Trophoblast cell (in vitro differentiated cells and primary cell): ENCODE results near the gene EHD3.

Experiments
- DNase-seq, 2 donors: peaks; one replicate each; pipeline ENCODE4 v3.0.0-alpha.2; 2016
- H2AFZ ChIP-seq: 2 replicates; pipeline ENCODE4 v1.6.1; 2013; ENCODE audit warnings: low read length, moderate library complexity, mild to moderate bottlenecking; ENCODE audit not compliant: insufficient read depth, poor library complexity
- H2AK5ac ChIP-seq: 2 replicates; pipeline ENCODE4 v1.6.1; 2013; ENCODE audit warnings: mild to moderate bottlenecking, low read length
- H2BK120ac ChIP-seq: 2 replicates; pipeline ENCODE4 v1.6.1; 2013; ENCODE audit warnings: low read length, mild to moderate bottlenecking, moderate library complexity; ENCODE audit not compliant: insufficient read depth, poor library complexity
- H2BK12ac ChIP-seq: 2 replicates; pipeline ENCODE4 v1.6.1; 2013; ENCODE audit warnings: mild to moderate bottlenecking, low read length, moderate library complexity
- H2BK5ac ChIP-seq: 2 replicates; pipeline ENCODE4 v1.6.1; 2013; ENCODE audit warnings: low read length, low read depth, moderate library complexity, mild to moderate bottlenecking; ENCODE audit not compliant: poor library complexity
- H3K14ac ChIP-seq: 2 replicates; pipeline ENCODE4 v1.6.1; 2013; ENCODE audit warnings: mild to moderate bottlenecking, low read length
- H3K18ac ChIP-seq: 2 replicates; pipeline ENCODE4 v1.6.1; 2013; ENCODE audit warnings: mild to moderate bottlenecking, low read length
- H3K23ac ChIP-seq: 2 replicates; pipeline ENCODE4 v1.6.1; 2013; ENCODE audit warnings: low read length
- H3K27ac ChIP-seq: 2 replicates; pipeline ENCODE4 v1.5.1; 2013; ENCODE audit warnings: low read depth, mild to moderate bottlenecking, inconsistent platforms, low read length, moderate library complexity
- H3K27me3 ChIP-seq: 2 replicates; pipeline ENCODE4 v1.6.1; 2013; ENCODE audit warnings: inconsistent platforms, mild to moderate bottlenecking, low read length, moderate library complexity; ENCODE audit not compliant: insufficient read depth
- H3K36me3 ChIP-seq, 2 experiments: 1 replicate in 1 of 2; 2 replicates in 1 of 2; pipeline ENCODE4 v1.6.1; 2013; ENCODE audit warnings: low read length in 2 of 2, mild to moderate bottlenecking in 2 of 2, moderate library complexity in 1 of 2; ENCODE audit not compliant: insufficient read depth in 2 of 2, control insufficient read depth in 1 of 2
- H3K4ac ChIP-seq: 2 replicates; pipeline ENCODE4 v1.6.1; 2013; ENCODE audit warnings: low read depth, mild to moderate bottlenecking, low read length, moderate library complexity
- H3K4me1 ChIP-seq, 2 experiments: 1 replicate in 1 of 2; 2 replicates in 1 of 2; pipeline ENCODE4 v1.6.1; 2013; ENCODE audit warnings: low read length in 2 of 2, mild to moderate bottlenecking in 2 of 2, moderate library complexity in 1 of 2; ENCODE audit not compliant: insufficient read depth in 2 of 2, control insufficient read depth in 1 of 2
- H3K4me2 ChIP-seq: 2 replicates; pipeline ENCODE4 v1.6.1; 2013; ENCODE audit warnings: inconsistent platforms, mild to moderate bottlenecking, low read length, moderate library complexity
- H3K4me3 ChIP-seq: 2 replicates; pipeline ENCODE4 v1.5.1; 2013; ENCODE audit warnings: mild to moderate bottlenecking, low read depth, low read length, inconsistent platforms
- H3K79me1 ChIP-seq: one replicate; pipeline ENCODE4 v1.6.1; 2013; ENCODE audit warnings: low read length
- H3K79me2 ChIP-seq: 2 replicates; pipeline ENCODE4 v1.6.1; 2013; ENCODE audit warnings: low read length, mild to moderate bottlenecking; ENCODE audit not compliant: control insufficient read depth, insufficient read depth, poor library complexity
- H3K9ac ChIP-seq: 2 replicates; pipeline ENCODE4 v1.6.1; 2013; ENCODE audit warnings: mild to moderate bottlenecking, low read length
- H3K9me3 ChIP-seq: 2 replicates; pipeline ENCODE4 v1.6.1; 2013; ENCODE audit warnings: low read depth, mild to moderate bottlenecking, control low read depth, inconsistent platforms, low read length; ENCODE audit not compliant: insufficient read depth
- H4K12ac ChIP-seq: 2 replicates; pipeline ENCODE4 v1.6.1; 2013; ENCODE audit warnings: low read depth, mild to moderate bottlenecking, low read length, moderate library complexity
- H4K8ac ChIP-seq: 2 replicates; pipeline ENCODE4 v1.6.1; 2013; ENCODE audit warnings: low read depth, mild to moderate bottlenecking, low read length, moderate library complexity
- H4K91ac ChIP-seq: one replicate; pipeline ENCODE4 v1.6.1; 2013; ENCODE audit warnings: low read depth, mild to moderate bottlenecking, low read length, moderate library complexity
- WGBS: extraction: QIAGEN DNeasy Blood & Tissue Kit; methylation state at CpG from one replicate; pipeline ENCODE4 v1.1.7; 2013; ENCODE audit warnings: missing lambda C conversion rate; ENCODE audit not compliant: insufficient read length, insufficient coverage; ENCODE audit errors: extremely low coverage; 5-methylcytosine and 5-hydroxymethylcytosine counted together

The EHD3 gene

GRCh38 chr2:31247711-31248110 is 13.8 kb downstream of the EHD3 start:
- Histone ChIP-seq H4K91ac (no peak overlapping the region), H3K9me3 (no peaks in the 10 kb centered on the region), H3K4me1 (peaks cover 4 to 13% of the 10 kb centered on the region in 2 experiments), H2AFZ (no peak overlapping the region), H3K36me3 (peaks cover 21 to 34% of the 10 kb centered on the region in 2 experiments), H3K27me3 (no peaks in the 10 kb centered on the region), H3K4me2 (no peak overlapping the region), H3K14ac (no peak overlapping the region), H3K18ac (no peak overlapping the region), H2BK12ac (no peak overlapping the region), H4K8ac (no peak overlapping the region), H2AK5ac (no peak overlapping the region), H3K79me1 (peaks cover 2% of the 10 kb centered on the region), H2BK5ac (no peak overlapping the region), H3K4ac (no peak overlapping the region), H3K79me2 (no peaks in the 10 kb centered on the region), H4K12ac (no peak overlapping the region), H3K27ac (peak overlapping the region; percentile 12), H3K4me3 (no peak overlapping the region), H2BK120ac (no peak overlapping the region), H3K9ac (no peak overlapping the region), H3K23ac (no peak overlapping the region)
- DNase-seq = peak; percentile 41 to 73
- no CpG with 5 or more reads among the region's 5 CpGs for WGBS

GRCh38 chr2:31248139-31248538 is 14.2 kb downstream of the EHD3 start:
- Histone ChIP-seq H4K91ac (no peak overlapping the region), H3K79me1 (peaks cover 3% of the 10 kb centered on the region)

GRCh38 chr2:31249009-31249690 is 15.2 kb downstream of the EHD3 start:
- no peaks in the 10 kb centered on the region for H3K9me3 ChIP-seq
- H3K23ac ChIP-seq = no peak overlapping the region
- H2BK12ac ChIP-seq = no peak overlapping the region
- H3K4me3 ChIP-seq = no peak overlapping the region
- WGBS = no CpG with 5 or more reads among the region's 15 CpGs
- peaks cover 3% of the 10 kb centered on the region for H3K79me2 ChIP-seq
- DNase-seq = no peak
- peaks cover 12 to 24% of the 10 kb centered on the region in 2 experiments for H3K4me1 ChIP-seq
- no peaks in the 10 kb centered on the region for H3K27me3 ChIP-seq
- no peak overlapping the region for H3K9ac ChIP-seq
- H3K18ac ChIP-seq = no peak overlapping the region
- H3K4ac ChIP-seq = no peak overlapping the region
- H3K14ac ChIP-seq = no peak overlapping the region
- peaks cover 9% of the 10 kb centered on the region for H3K79me1 ChIP-seq
- no peak overlapping the region for H4K8ac ChIP-seq
- no peak overlapping the region for H2BK120ac ChIP-seq
- no peak overlapping the region for H4K91ac ChIP-seq
- peaks cover 19 to 38% of the 10 kb centered on the region in 2 experiments for H3K36me3 ChIP-seq
- H2BK5ac ChIP-seq = no peak overlapping the region
- no peak overlapping the region for H2AK5ac ChIP-seq
- H2AFZ ChIP-seq = no peak overlapping the region
- no peak overlapping the region for H3K4me2 ChIP-seq
- H4K12ac ChIP-seq = no peak overlapping the region
- no peak overlapping the region for H3K27ac ChIP-seq

More at GRCh38 chr2:31248139-31248538, 14.2 kb downstream of the EHD3 start:
- no peak overlapping the region for H2BK5ac ChIP-seq
- no peak overlapping the region for H3K4ac ChIP-seq
- no peak overlapping the region for H2BK12ac ChIP-seq
- H3K18ac ChIP-seq = no peak overlapping the region
- no peak overlapping the region for H3K27ac ChIP-seq
- no peak overlapping the region for H2AFZ ChIP-seq
- no peak overlapping the region for H3K9ac ChIP-seq
- H3K9me3 ChIP-seq = no peaks in the 10 kb centered on the region
- H2BK120ac ChIP-seq = peak overlapping the region; percentile 2
- H3K23ac ChIP-seq = no peak overlapping the region
- no peak overlapping the region for H3K14ac ChIP-seq
- no peak overlapping the region for H3K4me2 ChIP-seq
- H4K8ac ChIP-seq = no peak overlapping the region
- H3K4me1 ChIP-seq = peaks cover 7 to 17% of the 10 kb centered on the region in 2 experiments
- DNase-seq = no peak
- no CpG with 5 or more reads among the region's 3 CpGs for WGBS
- no peak overlapping the region for H3K4me3 ChIP-seq
- no peaks in the 10 kb centered on the region for H3K27me3 ChIP-seq
- H3K79me2 ChIP-seq = peaks cover under 1% of the 10 kb centered on the region
- peaks cover 21 to 34% of the 10 kb centered on the region in 2 experiments for H3K36me3 ChIP-seq
- no peak overlapping the region for H2AK5ac ChIP-seq
- H4K12ac ChIP-seq = no peak overlapping the region

- Histone ChIP-seq H3K23ac (no peak overlapping the region), H3K36me3 (peaks cover 17 to 38% of the 10 kb centered on the region in 2 experiments), H3K9me3 (no peaks in the 10 kb centered on the region), H3K27ac (no peak overlapping the region), H2BK120ac (no peak overlapping the region), H3K4me1 (peaks cover 12 to 24% of the 10 kb centered on the region in 2 experiments), H2AK5ac (no peak overlapping the region), H4K12ac (no peak overlapping the region), H3K14ac (no peak overlapping the region), H4K91ac (peak overlapping the region; percentile 65), H2BK5ac (no peak overlapping the region), H3K18ac (no peak overlapping the region), H3K9ac (no peak overlapping the region), H3K4me2 (no peak overlapping the region), H4K8ac (no peak overlapping the region), H3K4me3 (no peak overlapping the region), H3K27me3 (no peaks in the 10 kb centered on the region), H3K4ac (no peak overlapping the region), H3K79me1 (peaks cover 11% of the 10 kb centered on the region), H2AFZ (no peak overlapping the region), H3K79me2 (peaks cover 3% of the 10 kb centered on the region), H2BK12ac (no peak overlapping the region)
- no CpG with 5 or more reads among the region's 3 CpGs for WGBS
- no peak for DNase-seq
These were observed 17.1 kb downstream of the EHD3 start for GRCh38 chr2:31251018-31251417.
